Neural crest cell (in vitro differentiated cells): ENCODE measurements around the gene PLCL2. TPM values are rescaled to one million over a fixed set of nuclear protein-coding genes. Genes with fewer than 3 reads are reported as not detected.
"Not testable (repeated sequence)": the region's sequence is repeated elsewhere in the genome, so short reads cannot be mapped to it uniquely, and the experiment has no call there.

Source experiments
- DNase-seq: peaks from one replicate; pipeline ENCODE4 v3.0.0; 2021; ENCODE audit warnings: low read depth, mixed read lengths, low spot score
- H3K27ac Mint-ChIP-seq: one replicate; pipeline ENCODE4 v1.8.0; 2021; ENCODE audit warnings: mild to moderate bottlenecking, mixed read lengths; ENCODE audit not compliant: unreplicated experiment
- H3K27me3 Mint-ChIP-seq: 2 replicates; pipeline ENCODE4 v1.8.0; 2021; ENCODE audit warnings: low read depth, mild to moderate bottlenecking, mixed read lengths
- H3K36me3 Mint-ChIP-seq: 2 replicates; pipeline ENCODE4 v1.8.0; 2021; ENCODE audit warnings: low read depth, mild to moderate bottlenecking, mixed read lengths
- H3K4me1 Mint-ChIP-seq: 2 replicates; pipeline ENCODE4 v1.8.0; 2021; ENCODE audit warnings: mixed read lengths
- H3K4me3 Mint-ChIP-seq: one replicate; pipeline ENCODE4 v1.8.0; 2021; ENCODE audit warnings: mild to moderate bottlenecking, mixed read lengths
- H3K9me3 Mint-ChIP-seq: 2 replicates; pipeline ENCODE4 v1.8.0; 2021; ENCODE audit warnings: mixed read lengths
- total RNA-seq: library from RNA; stranded (reverse); gene quantifications from 2 replicates; pipeline ENCODE4 v1.2.1, GENCODE V29; 2021
- TF ChIP-seq, protein P1 (sequence below): fragments of 200-600 bp; sonication (generic); conservative IDR thresholded peaks from 2 replicates; pipeline ENCODE4 v1.5.0; 2021; ENCODE audit warnings: antibody characterized with exemption, mild to moderate bottlenecking

Gene PLCL2
- total RNA-seq, 1 donor from 2014 or later: 10.5 TPM

GRCh38 chr3:16950282-16950681 is 65.5 kb downstream of the PLCL2 start:
- Mint-ChIP-seq H3K27me3 (no peaks in the 10 kb centered on the region), H3K36me3 (no peaks in the 10 kb centered on the region), H3K27ac (no peak overlapping the region), H3K4me3 (no peak overlapping the region), H3K4me1 (no peaks in the 10 kb centered on the region), H3K9me3 (no peaks in the 10 kb centered on the region)
- TF ChIP-seq, protein P1, sequence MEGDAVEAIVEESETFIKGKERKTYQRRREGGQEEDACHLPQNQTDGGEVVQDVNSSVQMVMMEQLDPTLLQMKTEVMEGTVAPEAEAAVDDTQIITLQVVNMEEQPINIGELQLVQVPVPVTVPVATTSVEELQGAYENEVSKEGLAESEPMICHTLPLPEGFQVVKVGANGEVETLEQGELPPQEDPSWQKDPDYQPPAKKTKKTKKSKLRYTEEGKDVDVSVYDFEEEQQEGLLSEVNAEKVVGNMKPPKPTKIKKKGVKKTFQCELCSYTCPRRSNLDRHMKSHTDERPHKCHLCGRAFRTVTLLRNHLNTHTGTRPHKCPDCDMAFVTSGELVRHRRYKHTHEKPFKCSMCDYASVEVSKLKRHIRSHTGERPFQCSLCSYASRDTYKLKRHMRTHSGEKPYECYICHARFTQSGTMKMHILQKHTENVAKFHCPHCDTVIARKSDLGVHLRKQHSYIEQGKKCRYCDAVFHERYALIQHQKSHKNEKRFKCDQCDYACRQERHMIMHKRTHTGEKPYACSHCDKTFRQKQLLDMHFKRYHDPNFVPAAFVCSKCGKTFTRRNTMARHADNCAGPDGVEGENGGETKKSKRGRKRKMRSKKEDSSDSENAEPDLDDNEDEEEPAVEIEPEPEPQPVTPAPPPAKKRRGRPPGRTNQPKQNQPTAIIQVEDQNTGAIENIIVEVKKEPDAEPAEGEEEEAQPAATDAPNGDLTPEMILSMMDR: no peak
- no peak for DNase-seq

GRCh38 chr3:16950845-16951244 is 66.1 kb downstream of the PLCL2 start:
- Mint-ChIP-seq H3K27ac (no peak overlapping the region), H3K36me3 (no peaks in the 10 kb centered on the region), H3K4me1 (no peaks in the 10 kb centered on the region), H3K27me3 (no peaks in the 10 kb centered on the region), H3K4me3 (no peak overlapping the region), H3K9me3 (no peaks in the 10 kb centered on the region)
- no peak for DNase-seq
- TF ChIP-seq, protein P1: no peak

GRCh38 chr3:16957852-16958251 is 73.1 kb downstream of the PLCL2 start:
- not testable (repeated sequence) for H3K4me1 Mint-ChIP-seq, H3K27ac Mint-ChIP-seq, H3K36me3 Mint-ChIP-seq, H3K9me3 Mint-ChIP-seq, DNase-seq, H3K4me3 Mint-ChIP-seq, H3K27me3 Mint-ChIP-seq

GRCh38 chr3:16960125-16960524 is 75.4 kb downstream of the PLCL2 start:
- H3K4me3 Mint-ChIP-seq: no peak overlapping the region
- no peaks in the 10 kb centered on the region for H3K27me3 Mint-ChIP-seq
- DNase-seq: no peak
- H3K27ac Mint-ChIP-seq: no peak overlapping the region
- peaks cover 8% of the 10 kb centered on the region for H3K36me3 Mint-ChIP-seq
- H3K9me3 Mint-ChIP-seq: peaks cover 3% of the 10 kb centered on the region
- TF ChIP-seq, protein P1: no peak
- no peaks in the 10 kb centered on the region for H3K4me1 Mint-ChIP-seq

- Mint-ChIP-seq H3K27ac (no peak overlapping the region), H3K4me3 (no peak overlapping the region), H3K27me3 (no peaks in the 10 kb centered on the region), H3K9me3 (peaks cover 3% of the 10 kb centered on the region), H3K4me1 (no peaks in the 10 kb centered on the region), H3K36me3 (peaks cover 8% of the 10 kb centered on the region)
- DNase-seq: no peak
- TF ChIP-seq, protein P1: no peak
Observed at GRCh38 chr3:16961621-16962205, 77.0 kb downstream of the PLCL2 start.

DNA sequence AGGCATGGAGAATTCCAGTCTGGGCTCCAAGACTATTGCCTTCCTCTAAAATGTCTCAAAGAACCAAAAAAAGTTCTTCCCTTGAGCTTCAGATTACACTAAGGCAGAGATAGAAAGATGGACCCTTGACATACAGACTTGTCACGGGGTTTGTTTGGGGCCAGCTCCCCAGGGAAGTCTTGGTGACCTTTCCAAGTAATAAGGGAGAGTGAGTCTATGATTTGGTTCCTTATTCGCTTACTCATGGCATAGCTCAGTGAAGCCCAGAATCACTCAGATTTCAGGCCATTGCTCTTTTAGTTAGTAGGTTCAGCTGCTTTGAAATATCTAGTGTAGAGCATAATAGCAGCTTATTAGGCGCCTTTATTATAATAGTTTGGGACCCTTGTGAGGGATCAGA is 90.3 kb downstream of the PLCL2 start:
- no peak for DNase-seq
- Mint-ChIP-seq H3K27me3 (no peaks in the 10 kb centered on the region), H3K27ac (no peak overlapping the region), H3K36me3 (peaks cover 8% of the 10 kb centered on the region), H3K4me3 (no peak overlapping the region), H3K4me1 (no peaks in the 10 kb centered on the region), H3K9me3 (peaks cover 17% of the 10 kb centered on the region)
- TF ChIP-seq, protein P1: no peak
